OCI-M2 (cell line): ENCODE measurements around the gene YKT6.
"Not testable (repeated sequence)": the region's sequence is repeated elsewhere in the genome, so short reads cannot be mapped to it uniquely, and the experiment has no call there.

Experiments used
- DNase-seq: peaks from one replicate; lab custom pipeline; 2025; ENCODE audit not compliant: unreplicated experiment; lab: John Stamatoyannopoulos, UW

The YKT6 gene

DNA sequence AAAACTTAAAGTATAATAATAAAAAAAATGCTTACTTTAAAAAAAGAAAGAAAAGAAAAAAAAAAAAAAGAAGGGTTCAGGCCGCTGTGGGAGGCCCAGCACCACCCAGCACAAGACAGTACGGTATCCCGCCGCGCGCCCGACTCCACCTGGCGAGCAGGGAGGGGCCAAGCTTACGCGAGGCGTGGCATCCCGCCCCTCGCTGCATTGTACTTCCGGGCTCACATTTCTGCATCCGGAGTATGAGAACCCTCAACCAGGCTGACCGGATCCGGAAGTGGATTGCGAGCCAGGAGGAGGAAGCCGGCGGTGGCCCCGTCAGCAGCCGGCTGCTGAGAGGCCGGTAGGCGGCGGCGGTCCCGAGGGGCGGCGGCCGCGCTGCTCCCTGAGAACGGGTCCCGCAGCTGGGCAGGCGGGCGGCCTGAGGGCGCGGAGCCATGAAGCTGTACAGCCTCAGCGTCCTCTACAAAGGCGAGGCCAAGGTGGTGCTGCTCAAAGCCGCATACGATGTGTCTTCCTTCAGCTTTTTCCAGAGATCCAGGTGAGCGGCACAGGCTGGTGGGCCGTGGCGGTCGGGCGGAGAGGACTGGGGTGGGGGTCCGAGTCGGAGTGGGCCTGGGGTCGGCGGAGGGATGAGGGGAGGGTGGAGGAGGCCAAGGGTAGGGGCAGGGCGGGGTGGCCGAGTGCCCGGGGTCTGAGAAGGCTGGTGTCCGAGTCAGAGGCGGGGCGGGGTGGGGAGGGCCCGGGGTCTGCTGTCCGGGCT lies at the start of gene YKT6:
TSS of gene YKT6 (plus strand) at position 280 of the 763 bp plus-strand sequence. CDS start at position 438, 158 bp downstream.
- peak; percentile 21 for DNase-seq

DNA sequence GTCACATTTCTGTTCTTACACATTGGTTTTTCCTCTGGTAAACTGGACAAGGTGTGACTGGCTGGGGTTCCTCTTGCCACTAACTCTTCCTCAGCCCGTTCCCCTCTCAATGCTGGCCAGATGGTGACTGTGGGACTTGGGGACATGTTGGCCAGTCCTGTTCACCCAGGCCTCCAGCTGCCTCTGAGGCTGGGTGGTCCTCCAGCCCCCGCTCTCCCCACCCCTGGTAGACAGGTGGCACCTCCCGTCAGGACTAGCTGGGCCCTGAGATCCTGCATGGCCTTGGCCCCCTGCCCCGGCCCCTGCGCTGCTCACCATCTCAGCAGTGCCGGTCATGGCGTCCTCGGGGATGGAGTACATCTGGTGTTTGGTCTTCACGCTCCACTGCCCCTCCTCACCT lies 48.8 kb upstream of the YKT6 start:
- no peak for DNase-seq

DNA sequence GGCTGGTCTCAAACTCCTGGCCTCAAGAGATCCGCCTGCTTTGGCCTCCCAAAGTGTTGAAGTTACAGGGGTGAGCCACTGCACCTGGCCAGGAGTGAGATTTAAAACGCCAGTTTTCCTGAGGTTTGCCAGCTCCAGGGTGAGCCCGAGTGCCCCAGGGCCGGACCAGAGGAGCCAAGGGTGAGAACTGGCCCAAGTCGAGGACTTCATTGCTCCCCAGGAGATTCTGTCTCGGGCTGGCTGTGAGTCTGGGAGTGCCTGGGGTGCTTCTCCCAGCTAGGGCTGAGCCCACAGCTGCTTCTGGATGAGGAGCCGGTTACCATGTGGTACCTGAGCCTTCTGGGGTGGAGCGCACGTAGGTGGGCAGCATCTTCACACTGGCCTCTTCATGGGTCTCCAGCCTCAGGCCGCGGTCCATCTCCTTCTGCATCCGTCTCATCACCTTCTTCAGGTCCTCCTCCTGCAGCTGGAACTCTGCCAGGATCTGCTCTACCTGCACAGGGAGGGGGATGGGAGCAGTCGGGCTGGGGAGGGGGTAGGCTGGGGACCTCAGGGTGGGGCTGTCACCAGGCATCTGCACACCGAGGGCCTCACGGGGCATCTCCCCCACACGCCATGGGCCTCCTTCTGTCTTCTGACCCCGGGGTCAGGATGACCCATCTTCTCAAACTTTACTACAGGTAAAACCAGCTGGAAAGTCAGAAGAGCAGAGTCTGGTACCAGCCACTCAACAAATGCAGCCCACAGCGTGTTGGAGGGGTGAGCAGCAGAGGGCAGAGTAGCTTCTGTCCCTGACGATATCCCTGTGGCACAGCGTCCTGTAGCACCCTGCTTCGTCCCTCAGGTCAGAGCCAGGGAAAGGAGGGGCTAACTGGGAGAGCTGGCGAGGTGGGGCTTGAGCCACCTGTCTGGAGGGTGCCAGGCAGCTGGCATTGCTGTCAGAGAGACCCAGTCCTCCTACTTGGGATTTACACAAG lies 47.5 kb upstream of the YKT6 start:
- DNase-seq = no peak

DNA sequence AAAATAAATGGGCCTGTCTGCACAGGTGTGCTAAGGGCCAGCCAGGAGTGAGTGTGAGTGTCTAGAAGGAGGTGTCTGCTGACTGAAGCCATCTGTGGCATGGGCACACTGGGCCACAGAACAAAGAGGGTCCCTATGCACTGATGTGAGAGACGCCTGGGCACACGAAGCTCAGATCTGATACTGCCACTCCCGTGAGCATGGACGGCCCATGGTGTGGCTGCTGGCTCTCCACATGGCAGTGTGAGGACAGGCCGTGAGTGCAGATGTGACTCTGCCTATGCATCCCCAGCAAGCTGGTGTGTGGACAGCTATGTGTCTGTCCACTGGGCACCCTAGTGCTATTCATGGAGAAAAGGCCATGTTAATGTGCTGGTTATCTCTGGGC lies 46.8 kb upstream of the YKT6 start:
- DNase-seq = no peak

DNA sequence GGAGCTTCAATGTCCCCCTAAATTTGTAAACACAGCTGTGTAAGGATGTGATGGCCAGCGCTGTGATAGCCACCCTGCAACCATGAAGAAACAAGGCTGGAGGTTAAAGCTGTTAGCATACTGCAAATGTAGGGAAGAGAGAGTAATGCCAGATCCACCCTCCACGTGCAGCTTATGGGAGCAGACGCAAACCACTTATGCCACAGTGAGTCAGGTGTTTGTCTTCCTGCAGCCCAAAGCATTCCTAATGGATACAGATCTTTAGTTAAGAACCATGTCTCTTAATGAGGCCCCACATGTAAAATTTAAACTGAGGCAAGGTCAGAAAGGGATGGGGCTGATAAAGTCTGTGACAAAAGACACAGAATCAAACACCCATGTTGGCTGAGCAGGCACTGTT lies 46.1 kb upstream of the YKT6 start:
- DNase-seq = no peak

DNA sequence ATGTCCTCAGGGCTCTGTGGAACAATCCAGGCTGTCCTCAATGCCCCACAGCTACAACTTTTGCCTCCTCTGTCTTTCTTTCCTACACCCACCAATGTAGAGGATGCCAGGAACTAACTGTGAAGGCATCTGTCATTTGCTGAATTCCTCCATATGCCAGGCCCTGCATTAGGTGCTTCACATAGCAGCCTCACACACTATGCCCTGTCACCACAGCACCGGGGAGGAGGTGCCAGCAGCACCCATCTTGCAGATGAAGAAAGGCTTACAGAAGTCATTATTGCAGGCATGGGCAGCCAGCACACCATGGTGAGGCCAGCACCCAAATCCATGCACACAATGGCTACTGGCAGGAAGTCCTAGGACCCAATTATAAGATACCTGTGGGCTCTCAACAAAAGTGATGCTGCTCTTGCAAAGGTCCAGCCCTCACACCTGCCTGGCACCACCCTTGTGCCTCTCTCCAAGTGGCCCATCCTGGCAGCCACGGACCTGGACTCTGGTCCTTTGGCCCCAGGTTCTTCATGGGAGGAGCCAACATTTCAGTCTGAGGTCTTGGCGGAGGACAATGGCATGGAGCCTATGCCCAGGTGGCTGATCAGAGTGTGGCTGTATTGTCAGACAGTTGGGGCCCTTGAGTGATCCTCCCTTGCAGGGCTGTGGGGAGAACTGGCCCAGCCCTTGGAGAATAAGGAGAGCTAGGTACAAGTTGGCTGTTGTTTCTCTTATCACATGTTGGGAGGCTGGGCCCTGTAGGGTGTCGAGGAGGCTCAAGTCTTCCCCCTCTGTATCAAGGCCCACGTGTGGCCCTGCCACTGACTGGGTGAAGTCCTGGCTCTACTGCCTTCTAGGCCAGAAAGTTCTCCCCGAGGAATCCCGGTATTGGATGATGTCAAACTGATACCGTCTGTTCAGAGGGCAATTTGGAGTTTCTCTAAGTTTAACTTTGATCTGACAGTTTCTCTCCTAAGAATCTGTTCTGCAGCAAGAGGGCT lies 45.3 kb upstream of the YKT6 start:
- no peak for DNase-seq

DNA sequence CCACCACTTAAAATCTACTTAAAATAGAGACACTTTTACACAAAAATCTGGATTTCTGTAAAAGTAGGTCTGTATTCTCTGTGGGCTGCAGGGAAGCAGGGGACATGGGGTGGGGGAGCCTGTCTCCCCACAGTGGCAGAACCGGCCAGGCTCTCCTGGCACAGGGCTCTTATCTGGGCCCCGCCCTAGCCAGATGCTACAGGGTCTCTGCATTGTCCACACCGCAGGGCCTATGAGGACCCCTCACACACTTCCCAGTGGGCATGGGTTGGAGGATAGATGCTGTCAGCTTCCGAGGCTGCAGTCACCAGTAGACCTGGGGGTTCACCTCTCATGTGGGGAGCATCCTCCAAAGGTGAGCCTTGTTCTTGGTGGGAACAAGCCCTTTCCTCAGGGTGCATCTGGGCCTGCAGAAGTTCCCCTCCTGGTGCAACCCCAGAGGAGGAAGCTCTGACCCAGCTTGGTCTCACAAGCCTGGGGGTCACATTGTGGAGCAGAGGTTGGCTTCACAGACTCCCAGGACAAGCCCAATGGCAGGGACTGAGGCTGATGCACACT lies 44.2 kb upstream of the YKT6 start:
- DNase-seq = no peak

DNA sequence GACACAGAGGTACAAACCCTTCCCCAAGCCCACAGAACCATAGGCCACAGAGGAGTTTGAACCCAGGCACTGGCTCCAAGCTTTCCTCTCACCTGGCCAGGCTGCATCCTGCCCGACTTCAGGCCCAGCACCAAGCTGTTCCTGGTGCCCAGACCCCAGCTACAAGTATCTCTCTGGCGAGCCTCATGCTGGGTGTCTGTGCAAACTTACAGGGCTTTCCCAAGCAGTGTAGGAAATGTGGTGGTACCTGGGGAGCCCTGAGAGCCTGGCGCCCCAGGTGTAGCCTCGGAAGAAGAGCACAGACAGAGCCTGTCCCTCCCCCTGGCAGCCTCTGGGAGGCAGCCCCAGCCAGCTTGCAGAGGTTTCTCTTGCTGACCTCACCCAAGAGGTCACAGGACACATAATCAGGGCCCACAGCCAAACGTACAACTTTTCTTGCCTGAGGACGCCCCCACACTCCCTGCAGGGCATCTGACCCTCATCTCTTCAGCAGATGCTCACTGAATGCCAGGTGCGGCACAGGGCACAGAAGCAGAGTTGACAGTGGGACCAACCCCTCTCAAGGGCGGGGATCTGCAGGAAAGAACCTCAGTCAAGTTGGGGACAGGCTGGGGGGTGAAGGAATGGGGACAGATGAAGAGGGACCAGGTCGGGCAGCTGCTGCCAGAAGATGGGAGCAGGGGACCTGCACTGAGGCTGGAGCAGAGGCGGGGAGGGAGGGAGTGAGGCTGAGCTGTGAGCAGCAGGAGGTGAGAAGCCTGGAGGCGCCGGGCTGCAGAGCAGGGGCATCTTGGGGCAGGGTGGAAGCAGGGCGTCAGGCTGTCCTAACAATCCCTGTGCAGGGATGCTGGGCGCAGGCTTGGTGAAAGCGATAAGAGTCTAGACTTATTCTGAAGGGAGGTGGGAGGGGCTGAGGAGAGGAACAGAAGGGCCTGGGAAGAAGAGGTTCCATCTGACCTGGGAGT lies 43.4 kb upstream of the YKT6 start:
- no peak for DNase-seq

DNA sequence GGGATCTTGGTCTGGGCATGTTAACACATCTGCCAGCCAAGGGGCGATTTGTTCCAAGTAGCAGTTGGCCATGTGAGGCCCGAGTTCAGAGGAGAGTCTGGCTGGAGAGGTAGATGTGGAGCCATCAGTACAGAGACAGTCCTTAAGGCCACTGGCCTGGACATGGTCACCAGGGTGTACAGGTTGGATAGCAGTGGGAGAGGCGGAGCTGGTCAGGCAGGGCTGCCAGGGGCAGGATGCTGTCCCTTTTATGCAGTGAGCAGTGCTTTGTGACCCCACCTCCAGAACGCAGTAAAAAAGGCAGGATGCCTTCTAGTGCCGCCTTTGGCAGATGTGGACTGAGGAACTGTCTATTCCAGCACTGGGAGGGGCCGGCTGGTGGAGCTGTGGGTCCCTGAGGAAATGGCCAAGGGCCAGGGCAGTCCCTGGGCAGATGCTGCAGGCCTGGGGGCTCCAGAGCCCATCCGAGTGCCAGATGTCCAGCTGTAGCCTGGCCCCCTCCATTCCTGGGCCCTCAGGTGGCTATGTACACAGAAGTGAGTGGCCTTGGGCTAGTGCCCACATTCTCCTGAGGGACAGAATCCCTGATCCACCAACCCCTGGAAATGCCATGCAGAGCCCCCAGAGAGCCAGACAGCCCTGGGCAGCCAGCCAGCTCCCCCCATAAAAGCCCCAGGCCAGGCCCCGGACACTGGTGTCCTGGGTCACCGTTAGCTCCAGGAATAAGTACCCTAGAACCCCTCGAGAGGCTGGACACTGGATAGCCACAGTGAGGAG lies 42.5 kb upstream of the YKT6 start:
- no peak for DNase-seq

DNA sequence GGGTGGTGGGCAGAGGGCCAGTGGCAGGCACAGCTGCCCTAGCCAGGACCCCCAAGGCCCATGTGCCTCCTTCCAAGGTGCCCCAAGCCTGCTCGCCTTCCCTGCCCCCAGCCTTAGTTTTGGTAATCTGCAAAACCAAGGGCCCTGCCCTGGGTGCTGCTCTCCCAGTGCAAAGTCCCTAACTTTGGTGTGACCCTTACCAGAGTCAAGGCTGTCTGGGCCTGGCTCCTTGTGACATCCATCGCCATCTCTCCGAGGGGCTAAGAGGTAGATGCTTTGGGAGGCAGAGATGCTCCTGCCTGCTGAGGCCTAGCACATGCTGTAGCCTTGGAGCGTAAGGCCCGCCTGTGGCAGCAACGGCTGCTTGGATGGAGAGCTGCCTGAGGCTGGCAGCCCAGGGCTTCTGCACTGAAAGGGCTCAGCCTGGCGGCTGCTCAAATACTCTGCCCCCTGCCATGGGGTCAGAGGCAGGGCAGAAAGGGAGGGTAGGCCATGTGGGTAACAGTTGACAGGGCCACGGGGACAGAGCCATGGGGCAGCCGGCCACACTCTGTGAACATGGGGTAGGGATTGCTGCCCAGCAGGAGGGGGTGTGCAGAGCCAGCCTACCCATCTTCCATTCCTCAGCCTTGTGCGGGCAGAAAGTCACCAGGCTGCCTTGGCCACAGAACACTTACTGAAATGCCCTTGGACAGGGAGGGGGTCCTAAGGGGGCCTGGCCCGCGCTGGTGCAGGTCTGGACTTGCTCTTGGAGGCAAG lies 41.7 kb upstream of the YKT6 start:
- DNase-seq = no peak

DNA sequence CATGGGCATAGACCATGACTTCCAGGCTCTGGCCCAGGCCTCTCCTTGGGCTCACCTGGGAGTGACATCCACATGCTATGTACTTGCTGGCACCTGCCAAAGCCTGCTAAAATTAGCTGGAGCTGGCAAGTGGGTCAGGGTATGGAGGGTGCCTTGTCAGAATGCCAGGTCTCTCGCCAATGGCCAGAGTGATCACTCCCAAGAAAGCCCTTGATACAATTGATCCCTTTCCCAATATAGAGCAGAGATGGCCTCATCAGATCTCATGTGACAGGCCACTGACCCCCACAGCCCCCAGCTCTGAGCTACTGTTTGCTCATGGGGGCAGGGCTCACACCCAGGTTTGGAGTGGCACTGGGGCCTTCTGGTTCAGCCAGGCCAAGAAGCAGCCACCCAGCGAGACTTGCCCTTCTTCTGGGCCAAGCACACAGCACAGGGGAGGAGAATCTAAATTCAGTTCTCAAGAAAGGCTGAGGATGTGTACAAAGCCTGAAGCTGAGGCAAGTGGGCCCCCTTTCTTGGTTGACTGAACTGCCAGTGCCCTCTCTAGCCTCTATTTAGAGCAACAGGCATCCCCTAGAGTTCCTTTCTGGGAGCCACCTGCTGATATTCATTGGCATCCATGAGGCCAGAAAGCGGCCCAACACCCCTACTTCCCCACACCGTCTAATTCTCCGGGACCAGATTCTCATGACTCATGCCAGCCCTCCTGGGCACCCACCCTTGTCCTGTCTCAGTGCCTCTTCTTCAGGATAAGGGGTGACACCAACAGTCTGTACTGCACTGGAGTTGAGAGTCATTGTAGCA lies 40.8 kb upstream of the YKT6 start:
- DNase-seq = no peak

DNA sequence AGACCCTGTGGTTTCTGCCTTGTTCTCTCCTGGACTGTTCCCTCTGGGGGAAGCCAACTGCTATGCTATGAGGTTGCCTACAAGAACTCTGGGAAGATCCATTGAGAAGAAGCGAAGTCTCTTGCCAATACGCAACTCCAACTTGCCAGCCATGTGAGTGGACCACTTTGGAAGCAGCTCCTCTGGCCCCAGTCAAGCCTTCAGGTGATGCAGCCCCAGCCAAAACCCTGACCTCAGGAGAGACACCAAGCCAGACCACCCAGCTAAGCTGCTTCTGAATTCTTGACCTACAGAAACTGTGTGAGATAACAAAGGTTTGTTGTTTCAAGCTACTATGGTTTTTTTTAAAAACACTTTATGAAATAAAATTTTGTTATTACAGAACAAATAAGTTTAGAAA lies 39.4 kb upstream of the YKT6 start:
- DNase-seq = no peak

DNA sequence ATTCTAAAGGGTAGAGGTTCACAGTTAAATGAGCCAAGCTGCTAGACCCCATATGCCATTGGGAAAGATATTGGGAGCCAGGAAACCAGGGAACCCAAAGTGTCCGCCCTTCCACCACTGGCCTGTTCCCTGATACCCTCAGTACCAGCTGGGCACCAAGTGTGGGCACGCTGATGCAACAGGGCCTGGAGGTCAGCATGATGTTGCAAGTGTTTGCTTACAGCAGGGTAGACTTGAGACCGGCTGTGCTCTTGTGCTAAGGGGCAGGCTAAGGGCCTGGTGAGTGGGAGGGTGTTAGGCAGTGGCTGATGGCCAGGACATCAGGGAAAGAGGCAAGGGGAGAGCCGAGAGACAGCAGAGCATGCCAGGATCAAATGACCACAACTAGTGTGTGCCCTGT lies 38.6 kb upstream of the YKT6 start:
- no peak for DNase-seq

DNA sequence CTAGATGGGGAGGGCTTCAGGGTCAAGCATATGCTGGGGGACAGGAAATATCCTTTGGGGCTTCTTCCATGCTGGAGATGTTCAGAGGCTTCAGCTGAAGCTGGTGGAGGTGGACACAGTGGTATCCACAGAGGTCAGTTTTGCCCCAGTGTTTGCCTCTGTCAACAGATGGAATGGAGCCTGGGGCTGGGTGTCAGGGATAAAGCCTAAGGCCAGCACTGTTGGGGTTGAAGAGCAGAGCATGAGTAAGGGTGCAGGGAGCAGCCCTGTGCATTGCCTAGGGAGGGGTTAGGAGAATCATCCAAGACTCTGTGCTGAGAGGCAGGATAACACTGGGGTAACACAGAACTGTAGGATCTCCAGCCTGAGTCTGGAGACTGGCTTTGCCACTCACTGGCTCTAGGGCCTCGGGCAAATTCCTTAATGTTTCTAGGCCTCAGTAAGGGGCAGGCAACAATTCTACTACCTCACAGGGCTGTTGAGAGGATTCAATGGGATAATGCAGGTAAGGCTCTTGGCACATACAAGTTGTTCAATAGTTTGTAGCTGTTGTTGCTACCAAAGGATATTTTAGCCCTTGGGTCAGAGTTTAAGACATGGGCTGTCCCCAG lies 37.9 kb upstream of the YKT6 start:
- DNase-seq = no peak

DNA sequence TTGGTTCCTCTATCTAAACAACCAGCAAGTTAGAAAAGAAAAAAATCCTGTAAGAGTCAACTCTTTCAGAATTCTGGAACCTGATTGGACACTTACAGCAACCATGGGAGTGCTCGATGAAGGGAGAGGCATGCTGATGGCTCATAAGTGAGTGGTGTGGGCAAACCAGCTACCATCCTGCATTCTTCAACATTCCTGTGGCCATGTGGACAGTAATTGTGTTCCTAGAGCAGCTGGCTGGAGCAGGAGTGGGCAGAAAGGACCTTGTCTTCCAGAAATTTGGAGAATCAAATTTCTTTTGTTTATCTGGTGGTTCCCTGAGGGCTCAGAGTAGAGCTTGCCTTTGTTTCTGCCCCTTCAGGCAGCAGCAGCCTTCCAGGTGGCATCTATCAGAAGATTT lies 37.2 kb upstream of the YKT6 start:
- no peak for DNase-seq

DNA sequence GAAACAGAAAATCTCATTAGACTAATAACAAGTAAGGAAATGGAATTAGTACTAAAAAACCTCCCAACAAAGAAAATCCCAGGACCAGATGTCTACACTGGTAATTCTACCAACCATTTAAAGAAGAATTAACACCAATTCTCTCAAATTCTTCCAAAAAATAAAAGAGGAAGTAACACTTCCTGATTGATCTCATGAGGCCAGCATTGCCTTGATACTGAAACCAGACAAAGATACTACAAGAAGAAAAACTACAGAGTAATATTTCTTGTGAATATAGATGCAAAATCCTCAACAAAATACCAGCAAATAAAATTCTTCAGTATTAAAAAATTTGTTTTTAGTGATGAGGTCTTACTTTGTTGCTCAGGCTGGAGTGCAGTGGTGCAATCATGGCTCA lies 32.9 kb upstream of the YKT6 start:
- DNase-seq = no peak

DNA sequence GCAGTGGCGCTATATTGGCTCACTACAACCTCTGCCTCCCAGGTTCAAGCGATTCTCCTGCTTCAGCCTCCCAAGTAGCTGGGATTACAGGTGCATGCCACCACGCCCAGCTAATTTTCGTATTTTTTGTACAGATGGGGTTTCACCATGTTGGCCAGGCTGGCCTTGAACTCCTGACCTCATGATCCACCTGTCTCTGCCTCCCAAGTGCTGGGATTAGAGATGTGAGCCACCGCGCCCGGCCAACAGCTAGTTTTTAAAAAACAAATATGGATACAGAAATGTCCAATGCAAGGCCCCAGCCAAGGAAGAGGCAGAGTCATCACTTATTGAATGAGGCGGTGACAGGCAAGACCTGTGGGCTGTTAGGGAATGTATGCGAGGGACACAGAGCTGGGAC lies 28.9 kb upstream of the YKT6 start:
- DNase-seq = not testable (repeated sequence)
